Hair follicular keratinocyte (primary cell): Measurements from ENCODE around the gene PTPRCAP. TPM values are rescaled to one million over a fixed set of nuclear protein-coding genes. Genes with fewer than 3 reads are reported as not detected.

ENCODE experiments used
- total RNA-seq: library from RNA; depleted of rRNA; stranded (reverse); fragments of >200 nt; gene quantifications from 2 replicates; pipeline ENCODE4 v1.2.3, GENCODE V29; 2015

Gene PTPRCAP, protein sequence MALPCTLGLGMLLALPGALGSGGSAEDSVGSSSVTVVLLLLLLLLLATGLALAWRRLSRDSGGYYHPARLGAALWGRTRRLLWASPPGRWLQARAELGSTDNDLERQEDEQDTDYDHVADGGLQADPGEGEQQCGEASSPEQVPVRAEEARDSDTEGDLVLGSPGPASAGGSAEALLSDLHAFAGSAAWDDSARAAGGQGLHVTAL
- total RNA-seq = 0.78 and 1.4 TPM in 2 replicates

DNA sequence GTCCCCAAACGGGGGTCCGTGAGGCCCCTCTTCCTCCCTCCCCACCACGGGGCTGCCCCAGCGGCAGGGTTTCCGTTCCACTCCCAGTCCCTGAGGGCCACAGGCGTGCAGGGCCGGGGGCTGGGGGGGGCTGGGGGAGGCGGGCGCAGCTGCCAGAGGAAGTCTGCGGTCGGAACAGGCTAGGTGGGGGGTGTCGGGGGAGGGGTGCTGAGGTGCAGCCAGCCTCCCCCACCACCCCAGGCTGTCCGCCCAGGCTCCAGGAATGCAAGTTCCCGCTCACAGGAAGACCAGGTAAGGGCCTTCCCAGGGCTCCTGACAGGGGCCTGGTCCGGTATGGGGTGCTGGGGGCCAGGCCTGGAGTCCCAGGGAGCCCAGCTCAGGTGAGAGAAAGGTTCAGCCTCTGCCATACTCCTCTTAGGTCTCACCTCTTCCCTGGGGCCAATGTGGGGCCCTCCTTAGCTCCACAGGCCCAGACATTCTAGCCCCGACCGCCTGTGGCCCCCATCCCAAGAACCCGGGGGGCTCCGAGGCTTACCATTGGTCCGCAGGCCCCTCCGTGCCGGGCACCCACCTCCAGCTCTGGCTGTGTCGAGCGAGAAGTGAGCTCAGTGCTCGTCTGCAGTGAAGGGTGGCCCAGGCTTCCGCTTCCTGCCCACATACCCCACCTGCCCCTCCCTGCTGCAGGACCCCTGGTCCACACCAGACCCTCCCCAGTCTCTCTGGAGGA is at the start of gene PTPRCAP:
Gene PTPRCAP (minus strand): TSS at position 601 of the 727 bp plus-strand sequence. CDS start 63 bp downstream, at position 538.

DNA sequence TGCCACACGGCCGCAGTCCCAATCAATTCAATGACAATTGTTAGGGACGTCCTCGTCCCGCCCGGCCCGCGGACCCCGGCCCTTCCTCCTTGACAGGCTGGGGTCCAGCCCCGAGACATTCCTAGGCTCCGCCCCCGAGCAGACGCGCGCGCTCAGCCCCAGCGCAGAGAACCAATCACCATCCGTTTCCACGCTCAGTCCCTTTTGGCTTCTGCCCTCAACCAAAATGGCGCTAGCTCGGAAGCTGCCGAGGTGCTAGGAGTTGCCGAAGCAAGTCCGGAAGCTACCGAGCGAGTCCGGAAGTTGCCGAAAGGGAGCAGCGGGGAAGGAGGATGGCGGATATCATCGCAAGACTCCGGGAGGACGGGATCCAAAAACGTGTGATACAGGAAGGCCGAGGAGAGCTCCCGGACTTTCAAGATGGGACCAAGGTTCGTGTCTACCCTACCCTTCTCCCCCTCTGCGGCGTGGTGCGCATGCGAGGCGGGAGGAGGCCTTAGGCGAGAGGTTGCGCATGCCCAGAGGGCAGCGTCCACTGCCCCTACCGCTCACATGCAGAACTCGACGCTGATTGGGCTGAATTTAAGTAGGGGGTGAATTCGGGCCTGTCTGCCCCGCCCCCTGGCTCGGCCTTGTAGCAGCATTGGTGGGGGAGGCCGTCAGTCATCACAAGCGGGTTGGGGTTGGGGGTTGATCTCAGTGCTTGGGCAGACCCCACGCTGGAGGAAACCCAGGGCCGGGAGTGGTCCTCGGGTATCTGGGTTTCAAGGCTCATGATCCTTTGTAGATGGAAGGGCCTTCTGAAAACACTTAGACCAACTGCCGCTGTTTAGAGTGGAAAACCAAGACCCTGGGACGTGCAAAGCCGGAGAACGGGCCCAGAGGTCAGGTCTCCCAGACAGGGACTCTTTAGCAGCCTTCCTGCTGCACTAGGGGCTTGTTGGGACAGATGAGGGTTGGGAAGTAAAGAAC is 45.6 kb upstream of the PTPRCAP start, which contains the start of gene AIP:
Gene AIP (plus strand): TSS at position 200 of the 972 bp plus-strand sequence. CDS start 133 bp downstream, at position 333.

DNA sequence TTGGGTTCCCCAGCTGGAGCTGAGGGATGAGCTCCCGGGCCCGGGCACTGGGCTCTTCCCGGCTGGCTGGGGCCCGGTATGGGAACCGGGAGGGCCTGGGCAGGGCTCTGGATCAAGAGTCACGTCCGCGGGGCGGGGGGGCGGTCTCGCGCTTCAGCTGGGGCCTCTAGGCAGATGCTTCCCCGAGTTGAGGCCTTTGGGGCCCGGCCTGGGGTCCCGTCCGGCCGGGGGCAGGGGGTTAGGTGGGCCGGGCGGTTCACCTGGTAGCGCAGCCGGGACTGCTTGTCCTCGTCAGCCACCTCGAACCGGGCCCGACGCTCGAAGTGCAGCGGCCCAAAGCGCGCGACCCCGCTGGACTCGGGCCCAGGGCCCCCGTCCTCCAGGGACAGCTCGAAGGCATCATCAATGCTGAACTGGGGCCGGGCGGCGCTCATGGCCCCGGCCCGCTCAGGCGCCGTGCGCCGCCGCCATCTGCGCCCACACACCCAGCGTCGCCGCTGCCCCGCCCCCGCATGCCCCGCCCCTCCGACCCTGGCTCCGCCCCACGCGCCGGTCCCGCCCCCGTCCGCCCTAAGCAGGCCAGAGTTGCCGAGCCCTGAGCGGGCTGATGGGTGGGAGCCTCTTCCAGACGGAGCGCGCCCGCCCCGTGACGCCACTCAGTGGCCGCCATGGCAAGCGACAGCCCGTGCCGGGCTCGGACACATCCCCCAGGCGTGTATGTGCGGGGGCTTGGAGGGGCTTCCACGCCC is 31.5 kb upstream of the PTPRCAP start, which contains the start of gene TMEM134:
Gene TMEM134 (minus strand): TSS at position 493 of the 749 bp plus-strand sequence. CDS start 59 bp downstream, at position 434.

DNA sequence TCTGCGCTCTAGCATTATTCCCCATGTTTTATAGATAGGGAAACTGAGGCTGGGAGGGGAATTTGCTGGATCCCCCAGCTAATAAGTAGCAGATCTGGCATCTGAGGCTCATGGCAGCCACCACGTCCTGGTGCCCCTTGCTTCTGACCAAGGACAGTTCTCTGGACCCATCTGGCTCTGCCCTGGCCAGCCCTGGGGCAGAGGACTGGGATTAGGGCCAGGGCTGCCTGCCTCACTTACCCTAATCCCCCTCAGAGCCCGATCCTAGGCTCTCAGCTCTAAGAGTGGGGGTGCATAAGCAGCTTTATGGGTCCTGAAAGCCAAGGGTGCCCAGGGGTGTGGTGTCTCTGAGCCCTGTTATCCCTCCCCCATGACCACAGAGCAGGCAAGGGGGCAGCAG is 17.6 kb upstream of the PTPRCAP start, which contains the start of gene CABP4:
Gene CABP4 (plus strand): TSS at position 301 of the 400 bp plus-strand sequence. CDS start 70 bp downstream, at position 371.

DNA sequence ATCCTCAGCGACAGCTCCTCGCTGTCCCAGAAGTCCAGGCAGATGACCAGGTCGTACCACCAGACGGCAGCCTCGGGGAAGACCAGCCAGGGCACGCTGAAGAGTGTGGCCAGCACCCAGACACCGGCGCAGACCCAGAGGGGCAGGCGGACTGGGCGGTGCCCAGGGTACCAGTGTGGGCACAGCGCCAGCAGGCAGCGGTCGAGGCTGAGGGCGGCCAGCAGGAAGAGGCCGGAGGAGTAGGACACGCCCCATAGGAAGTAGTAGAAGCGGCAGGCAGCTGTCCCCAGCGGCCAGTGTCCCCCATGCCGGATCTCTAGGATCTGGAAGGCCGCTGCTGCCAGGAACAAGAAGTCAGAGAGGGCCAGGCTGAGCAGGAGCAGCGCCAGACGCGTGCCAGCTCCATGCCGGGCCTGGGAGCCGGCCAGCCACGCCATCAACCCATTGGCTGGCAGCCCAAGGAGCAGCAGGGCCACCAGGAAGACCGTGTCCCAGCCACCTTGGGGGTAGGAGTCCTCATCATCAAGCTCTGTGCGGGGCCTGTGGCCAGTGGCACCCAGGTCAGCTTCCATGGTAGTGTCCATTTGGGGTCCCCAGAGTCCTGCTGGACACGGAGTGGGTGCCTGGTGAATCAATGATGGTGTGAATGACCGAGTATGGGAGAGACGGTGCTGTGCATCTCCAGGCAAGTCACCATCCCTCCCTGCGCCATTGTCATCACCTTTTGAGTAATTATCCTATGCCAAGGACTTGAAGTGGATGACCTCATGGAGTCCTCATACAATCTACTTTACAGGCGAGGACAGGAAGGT is 14.9 kb upstream of the PTPRCAP start, which contains the start of gene GPR152:
Gene GPR152 (minus strand): TSS at position 589 of the 812 bp plus-strand sequence. CDS start 5 bp downstream, at position 584.

DNA sequence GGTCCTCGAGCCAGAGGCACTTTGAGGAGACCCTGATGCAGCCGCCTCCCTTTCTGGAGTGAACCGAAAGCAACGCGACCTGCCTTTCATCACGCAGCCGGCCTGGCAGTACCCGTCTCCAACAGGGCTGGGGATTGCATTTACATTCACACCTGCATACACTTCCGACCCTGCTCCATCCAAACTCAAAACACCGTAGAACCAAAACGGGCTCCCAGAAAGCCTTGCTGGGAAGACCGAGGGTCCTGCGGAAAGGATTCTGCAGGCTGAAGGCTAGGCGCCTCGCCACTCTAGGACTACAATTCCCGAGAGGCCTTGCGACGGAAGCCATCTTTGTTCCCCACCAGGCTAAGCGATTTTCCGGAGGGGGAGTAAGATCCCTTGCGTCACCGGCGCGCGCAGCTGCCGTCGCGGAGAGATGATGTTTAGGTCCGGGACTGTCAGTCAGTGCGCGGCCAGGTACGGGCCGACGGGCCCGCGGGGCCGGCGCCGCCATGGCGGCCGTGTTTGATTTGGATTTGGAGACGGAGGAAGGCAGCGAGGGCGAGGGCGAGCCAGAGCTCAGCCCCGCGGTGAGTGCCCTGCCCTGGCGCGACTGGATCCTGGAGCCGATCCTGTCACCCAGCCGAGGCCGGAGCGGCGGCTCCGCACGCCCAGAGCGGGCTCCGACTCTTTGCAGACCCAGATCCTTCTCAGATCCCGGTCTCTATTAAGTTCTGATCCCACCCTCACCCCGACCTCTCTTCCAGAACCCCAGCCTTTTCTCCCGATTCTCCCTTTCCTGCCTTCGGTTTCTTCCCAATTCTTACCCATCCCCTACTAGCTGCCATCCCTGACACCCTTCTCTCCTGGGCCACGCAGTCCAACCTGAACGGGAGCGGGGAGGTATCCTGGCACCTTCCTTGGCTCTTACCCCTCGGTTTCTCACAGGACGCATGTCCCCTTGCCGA is 9.2 kb downstream of the PTPRCAP start, which contains the start of gene RPS6KB2:
Gene RPS6KB2 (plus strand): TSS at position 443 of the 950 bp plus-strand sequence. CDS start 52 bp downstream, at position 495.

DNA sequence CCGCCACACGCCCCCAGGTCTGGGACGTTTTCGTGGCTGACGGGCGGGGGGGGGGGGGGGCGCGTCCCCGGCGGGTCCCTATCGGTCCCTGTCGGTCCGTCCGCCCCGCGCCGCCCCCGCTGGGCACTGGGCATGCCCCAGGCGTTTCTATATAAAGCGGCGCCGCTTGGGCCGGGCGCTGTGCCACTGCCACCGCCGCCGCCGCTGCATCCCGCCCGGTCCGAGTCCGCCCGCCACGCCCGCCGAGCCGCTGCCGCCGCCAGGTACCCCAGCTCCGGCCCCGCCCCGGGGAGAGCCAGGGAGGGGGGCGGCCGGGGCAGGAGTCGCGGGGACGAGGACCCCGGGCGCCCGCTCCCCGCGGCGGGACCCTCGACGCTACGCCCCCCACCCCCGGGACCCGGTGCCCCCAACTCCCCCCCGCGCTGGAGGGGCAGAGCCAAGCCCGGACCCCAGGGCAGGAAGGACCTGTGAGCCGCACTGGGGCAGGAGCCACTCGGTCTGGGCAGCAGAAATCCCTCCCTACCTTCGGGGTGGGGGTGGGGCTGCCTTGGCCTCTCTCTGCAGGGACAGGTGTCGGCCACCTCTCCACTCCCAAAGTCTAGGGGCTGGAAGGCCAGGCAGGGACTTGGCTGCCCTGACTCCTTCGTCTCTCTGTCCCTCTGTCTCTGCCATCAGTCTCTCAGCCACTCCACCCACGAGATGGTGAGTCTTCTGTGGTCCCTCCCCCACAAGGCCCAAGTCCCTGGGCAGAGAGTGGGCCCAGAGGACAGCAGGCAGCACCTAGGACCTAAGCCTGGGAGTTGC is 21.8 kb downstream of the PTPRCAP start, which contains the start of gene CARNS1:
Gene CARNS1 (plus strand): TSS at position 178 of the 804 bp plus-strand sequence. CDS start 522 bp downstream, at position 700.

DNA sequence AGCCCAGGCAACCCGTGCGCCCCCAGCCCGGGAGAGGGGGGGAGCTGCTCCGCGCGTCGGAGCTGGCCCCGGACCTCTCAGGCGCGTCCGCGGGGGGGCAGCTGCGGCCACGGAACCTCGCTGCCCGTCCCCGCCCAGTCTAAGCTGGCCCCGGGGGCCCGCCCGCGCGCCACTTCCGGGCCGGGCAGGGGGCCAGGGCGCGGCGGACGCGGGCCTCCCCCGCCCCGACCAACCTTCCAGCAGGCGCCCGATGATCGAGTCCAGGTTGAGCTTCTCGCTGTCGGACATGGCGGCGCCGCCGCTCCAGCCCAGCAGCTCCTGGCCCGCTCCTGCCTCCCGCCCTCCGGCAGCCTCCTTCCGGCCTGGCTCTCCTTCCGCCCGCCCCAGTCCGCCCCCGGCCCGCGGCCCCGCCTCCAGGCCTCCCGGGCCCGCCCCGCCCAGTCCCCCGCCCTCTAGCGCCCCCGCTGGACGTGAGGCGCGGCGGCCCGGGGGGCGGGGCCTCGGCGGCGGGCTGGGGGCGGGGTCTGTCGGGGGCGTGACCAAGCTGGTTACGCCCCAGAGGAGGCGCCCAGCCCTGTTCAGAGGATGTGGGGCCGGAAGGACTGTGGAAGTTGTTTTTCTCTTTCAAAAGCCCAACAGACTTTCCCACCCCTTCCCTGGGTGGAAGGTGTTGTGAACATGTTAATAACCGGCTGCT is 35.8 kb downstream of the PTPRCAP start, which contains the start of gene PPP1CA:
Gene PPP1CA (minus strand): TSS at position 364 of the 697 bp plus-strand sequence. CDS start 76 bp downstream, at position 288.

DNA sequence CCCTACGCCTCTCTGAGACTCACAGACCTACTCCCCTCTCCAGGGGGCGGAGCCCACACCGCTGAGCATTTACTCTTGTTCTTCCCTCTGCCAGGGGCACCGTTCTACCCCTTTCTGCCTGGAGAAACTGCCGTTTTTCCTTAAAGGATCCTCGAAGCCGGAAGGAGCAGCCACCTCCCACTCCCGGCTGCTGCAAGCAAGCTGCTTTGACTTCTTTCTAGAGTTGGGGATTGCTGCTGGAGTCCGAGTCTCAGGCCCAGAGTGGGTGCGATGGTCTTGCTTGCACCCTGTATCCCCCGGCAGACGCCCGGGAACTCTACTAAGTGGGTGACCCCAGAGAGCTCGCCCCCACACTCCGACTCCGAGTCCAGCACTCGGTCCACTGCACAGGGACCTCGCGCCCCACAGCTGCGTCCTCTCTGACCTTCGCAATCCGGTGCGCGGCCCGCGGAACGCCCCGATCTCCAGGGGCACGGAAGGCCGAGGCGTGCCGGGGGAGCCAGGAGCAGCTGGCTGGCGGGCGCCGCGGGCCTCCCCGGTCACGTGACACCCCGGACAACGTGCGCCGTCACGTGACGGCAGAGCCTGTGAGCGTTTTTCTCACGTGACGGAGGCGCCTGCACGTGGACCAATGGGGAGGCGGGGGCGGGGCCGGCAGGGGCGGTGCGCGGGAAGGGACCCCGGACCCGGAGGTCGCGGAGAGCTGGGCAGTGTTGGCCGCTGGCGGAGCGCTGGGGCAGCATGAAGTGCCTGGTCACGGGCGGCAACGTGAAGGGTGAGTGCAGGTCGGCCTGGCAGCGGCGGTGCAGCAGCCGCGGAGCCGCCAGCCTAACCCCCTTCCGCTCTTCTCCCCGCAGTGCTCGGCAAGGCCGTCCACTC is 45.9 kb downstream of the PTPRCAP start, which contains the start of gene RAD9A:
Gene RAD9A (plus strand): TSS at position 683 of the 879 bp plus-strand sequence. CDS start 59 bp downstream, at position 742.

Other genes with a start within 250 kb of the PTPRCAP start
- 60.3 and 66.1 TPM in 2 replicates for gene GRK2, start 171.2 kb downstream of the PTPRCAP start, total RNA-seq
- 34.4 and 35.4 TPM in 2 replicates for gene ANKRD13D, start 148.4 kb downstream of the PTPRCAP start, total RNA-seq
- 54.8 and 64.1 TPM in 2 replicates for gene SSH3, start 134.2 kb downstream of the PTPRCAP start, total RNA-seq
- gene POLD4, start 84.1 kb downstream of the PTPRCAP start, total RNA-seq = 76.9 and 150 TPM in 2 replicates
- 4.6 and 4.7 TPM in 2 replicates for gene CLCF1, start 64.1 kb downstream of the PTPRCAP start, total RNA-seq
- 5.5 and 16.3 TPM in 2 replicates for gene RAD9A, start 45.7 kb downstream of the PTPRCAP start, total RNA-seq
- gene PPP1CA, start 35.8 kb downstream of the PTPRCAP start, total RNA-seq = 251 and 264 TPM in 2 replicates
- gene TBC1D10C, start 33.6 kb downstream of the PTPRCAP start, total RNA-seq = not detected in 2 replicates
- gene CARNS1, start 22.0 kb downstream of the PTPRCAP start, total RNA-seq = 0.30 TPM in 1 of 2 replicates, not detected in the other
- gene RPS6KB2, start 9.2 kb downstream of the PTPRCAP start, total RNA-seq = 44.4 and 71.9 TPM in 2 replicates
- gene CORO1B, start 5.8 kb upstream of the PTPRCAP start, total RNA-seq = 65.5 and 82.0 TPM in 2 replicates
- gene GPR152, start 15.0 kb upstream of the PTPRCAP start, total RNA-seq = not detected in 2 replicates
- gene CABP4, start 17.7 kb upstream of the PTPRCAP start, total RNA-seq = not detected in 2 replicates
- 91.8 and 98.6 TPM in 2 replicates for gene TMEM134, start 31.6 kb upstream of the PTPRCAP start, total RNA-seq
- 43.6 and 47.6 TPM in 2 replicates for gene AIP, start 45.3 kb upstream of the PTPRCAP start, total RNA-seq
- gene PITPNM1, start 67.7 kb upstream of the PTPRCAP start, total RNA-seq = 28.0 and 39.4 TPM in 2 replicates
- 73.0 and 86.1 TPM in 2 replicates for gene CDK2AP2, start 70.5 kb upstream of the PTPRCAP start, total RNA-seq
- gene CABP2, start 85.8 kb upstream of the PTPRCAP start, total RNA-seq = not detected in 2 replicates
- 2,705 and 3,941 TPM in 2 replicates for gene GSTP1, start 146.1 kb upstream of the PTPRCAP start, total RNA-seq
- 271 and 284 TPM in 2 replicates for gene NDUFV1, start 169.3 kb upstream of the PTPRCAP start, total RNA-seq
- 11.7 and 16.6 TPM in 2 replicates for gene NUDT8, start 192.3 kb upstream of the PTPRCAP start, total RNA-seq
- gene TBX10, start 202.1 kb upstream of the PTPRCAP start, total RNA-seq = not detected in 2 replicates
- gene ACY3, start 213.0 kb upstream of the PTPRCAP start, total RNA-seq = 0.16 TPM in 1 of 2 replicates, not detected in the other
- 0.87 and 3.4 TPM in 2 replicates for gene ALDH3B2, start 236.9 kb upstream of the PTPRCAP start, total RNA-seq